ENCODE measurements around the gene C2orf80.
"Not testable (repeated sequence)": the region's sequence is repeated elsewhere in the genome, so short reads cannot be mapped to it uniquely, and the experiment has no call there.

Gene C2orf80

GRCh38 chr2:208175840-208176153 lies 14.0 kb downstream of the C2orf80 start:
- no peak for DNase-seq

- DNase-seq: no peak
Measured at GRCh38 chr2:208175069-208175839, 14.6 kb downstream of the C2orf80 start.

GRCh38 chr2:208174144-208174543 lies 15.7 kb downstream of the C2orf80 start:
- DNase-seq: no peak

- DNase-seq: no peak
Measured at GRCh38 chr2:208172125-208172524, 17.7 kb downstream of the C2orf80 start.

- DNase-seq: no peak
Measured at GRCh38 chr2:208164951-208165755, 24.7 kb downstream of the C2orf80 start.

GRCh38 chr2:208163489-208163888 lies 26.3 kb downstream of the C2orf80 start, which contains the start of gene CRYGA:
CRYGA (minus strand) TSS chr2:208163589; CDS start chr2:208163556, 33 bp downstream.
- DNase-seq: no peak

- no peak for DNase-seq
Measured at GRCh38 chr2:208156439-208156838, 33.4 kb downstream of the C2orf80 start.

- DNase-seq: no peak
Measured at GRCh38 chr2:208153156-208153555, 36.7 kb downstream of the C2orf80 start.

- no peak for DNase-seq
Measured at GRCh38 chr2:208150956-208151355, 38.9 kb downstream of the C2orf80 start.

GRCh38 chr2:208150094-208150493 lies 39.7 kb downstream of the C2orf80 start:
- no peak for DNase-seq

- no peak for DNase-seq
Measured at GRCh38 chr2:208148803-208149202, 41.0 kb downstream of the C2orf80 start.

GRCh38 chr2:208147759-208148158 lies 42.1 kb downstream of the C2orf80 start:
- DNase-seq: no peak

GRCh38 chr2:208147008-208147407 lies 42.8 kb downstream of the C2orf80 start:
- DNase-seq: no peak

GRCh38 chr2:208146006-208146405 lies 43.8 kb downstream of the C2orf80 start, which contains the start of gene CRYGB:
CRYGB (minus strand) TSS chr2:208146158; CDS start chr2:208146120, 38 bp downstream.
- no peak for DNase-seq

- DNase-seq: no peak
Measured at GRCh38 chr2:208142925-208143799, 46.7 kb downstream of the C2orf80 start.

GRCh38 chr2:208142240-208142924 lies 47.4 kb downstream of the C2orf80 start:
- DNase-seq: no peak

- DNase-seq: no peak
Measured at GRCh38 chr2:208139447-208139846, 50.4 kb downstream of the C2orf80 start.

GRCh38 chr2:208138334-208138733 lies 51.5 kb downstream of the C2orf80 start:
- DNase-seq: not testable (repeated sequence)

GRCh38 chr2:208136716-208137094 lies 53.1 kb downstream of the C2orf80 start:
- DNase-seq: no peak

GRCh38 chr2:208135794-208136715 lies 53.8 kb downstream of the C2orf80 start:
- DNase-seq: no peak

GRCh38 chr2:208134928-208135586 lies 54.8 kb downstream of the C2orf80 start:
- DNase-seq: no peak

All from cerebellar nuclear complex (tissue), 1 donor.